H9 (cell line): ENCODE measurements around the gene OR2V1. TPM values are rescaled to one million over a fixed set of nuclear protein-coding genes. Genes with fewer than 3 reads are reported as not detected.
"Not testable (repeated sequence)": the region's sequence is repeated elsewhere in the genome, so short reads cannot be mapped to it uniquely, and the experiment has no call there.

ENCODE experiments used
- DNase-seq: peaks from one replicate; pipeline ENCODE4 v3.0.0-alpha.2; 2017
- H2AFZ ChIP-seq: one replicate; pipeline ENCODE4 v1.6.1; 2013; ENCODE audit warnings: mild to moderate bottlenecking, low read length, control low read depth, moderate library complexity
- H2AK5ac ChIP-seq: 2 replicates; pipeline ENCODE4 v1.6.1; 2013; ENCODE audit warnings: low read length, control low read depth, mixed read lengths; ENCODE audit not compliant: insufficient read length
- H2BK120ac ChIP-seq: one replicate; pipeline ENCODE4 v1.6.1; 2013; ENCODE audit warnings: low read depth, mild to moderate bottlenecking, low read length, control low read depth, inconsistent platforms; ENCODE audit not compliant: poor library complexity, severe bottlenecking
- H2BK12ac ChIP-seq: 2 replicates; pipeline ENCODE4 v1.6.1; 2013; ENCODE audit warnings: low read length, control low read depth, mixed read lengths, low read depth; ENCODE audit not compliant: insufficient read length
- H2BK15ac ChIP-seq: 2 replicates; pipeline ENCODE4 v1.6.1; 2013; ENCODE audit warnings: low read depth, low read length, control low read depth
- H2BK20ac ChIP-seq: one replicate; pipeline ENCODE4 v1.6.1; 2013; ENCODE audit warnings: low read depth, mild to moderate bottlenecking, low read length, control low read depth, inconsistent platforms; ENCODE audit not compliant: poor library complexity, severe bottlenecking
- H2BK5ac ChIP-seq: 2 replicates; pipeline ENCODE4 v1.6.1; 2013; ENCODE audit warnings: low read length, control low read depth, mixed read lengths; ENCODE audit not compliant: insufficient read length
- H3K14ac ChIP-seq: 2 replicates; pipeline ENCODE4 v1.6.1; 2013; ENCODE audit warnings: low read length, control low read depth; ENCODE audit not compliant: insufficient read depth
- H3K18ac ChIP-seq: 2 replicates; pipeline ENCODE4 v1.6.1; 2013; ENCODE audit warnings: low read depth, mild to moderate bottlenecking, mixed read lengths, low read length, control low read depth; ENCODE audit not compliant: insufficient read length
- H3K23ac ChIP-seq: 2 replicates; pipeline ENCODE4 v1.6.1; 2013; ENCODE audit warnings: low read length, control low read depth, mixed read lengths, low read depth; ENCODE audit not compliant: insufficient read length
- H3K23me2 ChIP-seq: 2 replicates; pipeline ENCODE4 v1.6.1; 2013; ENCODE audit warnings: low read depth, mild to moderate bottlenecking, mixed read lengths, low read length, control low read depth; ENCODE audit not compliant: insufficient read length, poor library complexity, severe bottlenecking
- H3K27ac ChIP-seq: 2 replicates; pipeline ENCODE4 v1.5.1; 2013; ENCODE audit warnings: low read length, control low read depth, mixed read lengths, low read depth; ENCODE audit not compliant: insufficient read length
- H3K27me3 ChIP-seq: 2 replicates; pipeline ENCODE4 v1.6.1; 2013; ENCODE audit warnings: low read length, control low read depth, inconsistent platforms; ENCODE audit not compliant: insufficient read depth
- H3K4ac ChIP-seq: 2 replicates; pipeline ENCODE4 v1.6.1; 2013; ENCODE audit warnings: low read depth, mild to moderate bottlenecking, control low read depth, inconsistent platforms, low read length, moderate library complexity
- H3K4me1 ChIP-seq: 2 replicates; pipeline ENCODE4 v1.6.1; 2013; ENCODE audit warnings: low read length, control low read depth, inconsistent platforms; ENCODE audit not compliant: insufficient read depth
- H3K4me2 ChIP-seq: 2 replicates; pipeline ENCODE4 v1.6.1; 2013; ENCODE audit warnings: low read length, control low read depth, mixed read lengths; ENCODE audit not compliant: insufficient read length, insufficient read depth
- H3K56ac ChIP-seq: 2 replicates; pipeline ENCODE4 v1.6.1; 2013; ENCODE audit warnings: low read depth, mild to moderate bottlenecking, mixed read lengths, low read length, control low read depth; ENCODE audit not compliant: insufficient read length
- H3K79me1 ChIP-seq: 2 replicates; pipeline ENCODE4 v1.6.1; 2013; ENCODE audit warnings: low read depth, mild to moderate bottlenecking, moderate library complexity, low read length, control low read depth, inconsistent platforms; ENCODE audit not compliant: insufficient read depth, poor library complexity, severe bottlenecking
- H3K79me2 ChIP-seq: 2 replicates; pipeline ENCODE4 v1.6.1; 2013; ENCODE audit warnings: low read length, control low read depth, inconsistent platforms; ENCODE audit not compliant: insufficient read depth
- H3K9ac ChIP-seq: 2 replicates; pipeline ENCODE4 v1.6.1; 2013; ENCODE audit warnings: low read length, control low read depth, mixed read lengths; ENCODE audit not compliant: insufficient read length; ENCODE audit errors: extremely low read depth
- H3K9me3 ChIP-seq: one replicate; pipeline ENCODE4 v1.6.1; 2013; ENCODE audit warnings: low read depth, low read length, inconsistent platforms; ENCODE audit not compliant: control insufficient read depth
- H3T11ph ChIP-seq: one replicate; pipeline ENCODE4 v1.6.1; 2013; ENCODE audit warnings: mild to moderate bottlenecking, low read length, control low read depth, inconsistent platforms
- H4K20me1 ChIP-seq: one replicate; pipeline ENCODE4 v1.6.1; 2013; ENCODE audit not compliant: control insufficient read depth, insufficient read length, insufficient read depth
- H4K5ac ChIP-seq: 2 replicates; pipeline ENCODE4 v1.6.1; 2013; ENCODE audit warnings: low read depth, mild to moderate bottlenecking, mixed read lengths, low read length, control low read depth; ENCODE audit not compliant: insufficient read length
- H4K8ac ChIP-seq: replicated peaks from 2 replicates; pipeline ENCODE4 v1.6.1; 2013; ENCODE audit warnings: low read length, control low read depth, mixed read lengths, low read depth; ENCODE audit not compliant: insufficient read length
- H4K91ac ChIP-seq: 2 replicates; pipeline ENCODE4 v1.6.1; 2013; ENCODE audit warnings: low read depth, mild to moderate bottlenecking, moderate library complexity, mixed read lengths, low read length, control low read depth; ENCODE audit not compliant: insufficient read length
- H3K27ac Mint-ChIP-seq, 3 experiments: 2 replicates in 2 of 3; 3 replicates in 1 of 3; pipeline ENCODE4 v1.8.0; 2020 to 2021; ENCODE audit warnings: mixed read lengths in 3 of 3, mild to moderate bottlenecking in 1 of 3, moderate library complexity in 1 of 3
- H3K27me3 Mint-ChIP-seq: 2 replicates; pipeline ENCODE4 v1.8.0; 2021; ENCODE audit warnings: low read depth, mild to moderate bottlenecking, moderate library complexity, mixed read lengths
- H3K36me3 Mint-ChIP-seq, 3 experiments: 2 replicates in 2 of 3; 3 replicates in 1 of 3; pipeline ENCODE4 v1.8.0; 2020 to 2021; ENCODE audit warnings: low read depth in 3 of 3, mixed read lengths in 3 of 3; ENCODE audit not compliant: insufficient read depth in 1 of 3
- H3K4me1 Mint-ChIP-seq, 2 experiments: 2 replicates each; pipeline ENCODE4 v1.8.0; 2020; ENCODE audit warnings: mixed read lengths in 2 of 2
- H3K4me3 Mint-ChIP-seq, 2 experiments: 2 replicates in 1 of 2; 3 replicates in 1 of 2; pipeline ENCODE4 v1.8.0; 2020 to 2021; ENCODE audit warnings: mild to moderate bottlenecking in 2 of 2, mixed read lengths in 2 of 2, moderate library complexity in 1 of 2
- H3K9me3 Mint-ChIP-seq, 2 experiments: 2 replicates in 1 of 2; 3 replicates in 1 of 2; pipeline ENCODE4 v1.8.0; 2020; ENCODE audit warnings: mild to moderate bottlenecking in 2 of 2, mixed read lengths in 2 of 2, moderate library complexity in 1 of 2
- WGBS: extraction: QIAGEN DNeasy Blood & Tissue Kit; methylation state at CpG from one replicate; pipeline ENCODE4 v1.1.7; 2013; ENCODE audit warnings: missing lambda C conversion rate, low lambda C conversion rate, mixed read lengths; ENCODE audit not compliant: insufficient read length; ENCODE audit errors: extremely low coverage; 5-methylcytosine and 5-hydroxymethylcytosine counted together
- total RNA-seq: library from RNA; stranded (reverse); gene quantifications from 2 replicates; pipeline ENCODE4 v1.2.1, GENCODE V29; 2021

The OR2V1 gene
- total RNA-seq, 1 experiment from 2014 or later: not detected

- not testable (repeated sequence) for H3K14ac ChIP-seq, H2AK5ac ChIP-seq, H3T11ph ChIP-seq, H3K23ac ChIP-seq, H3K9me3 ChIP-seq, H4K5ac ChIP-seq, H3K4me3 Mint-ChIP-seq, H3K79me2 ChIP-seq, H3K56ac ChIP-seq, H2BK15ac ChIP-seq, H3K27ac Mint-ChIP-seq, H2BK12ac ChIP-seq, H2BK120ac ChIP-seq, H2BK5ac ChIP-seq, H3K27ac ChIP-seq, H4K8ac ChIP-seq, H3K18ac ChIP-seq, H3K4ac ChIP-seq, H4K20me1 ChIP-seq, H3K23me2 ChIP-seq, H3K4me1 Mint-ChIP-seq, H3K9ac ChIP-seq, DNase-seq, H4K91ac ChIP-seq, H3K9me3 Mint-ChIP-seq, H2BK20ac ChIP-seq, H3K79me1 ChIP-seq, H3K4me2 ChIP-seq, H3K36me3 Mint-ChIP-seq, H3K4me1 ChIP-seq, H2AFZ ChIP-seq
- H3K27me3 Mint-ChIP-seq: peaks cover 20% of the 10 kb centered on the region
- H3K27me3 ChIP-seq: peaks cover 18% of the 10 kb centered on the region
- no CpG with 5 or more reads among the region's 26 CpGs for WGBS
Observed at GRCh38 chr5:181097383-181097753, 33.6 kb downstream of the OR2V1 start.

- peaks cover 20% of the 10 kb centered on the region for H3K27me3 Mint-ChIP-seq
- H3K79me2 ChIP-seq, H3K27ac ChIP-seq, H3K36me3 Mint-ChIP-seq, H3K79me1 ChIP-seq, H2BK12ac ChIP-seq, H2BK5ac ChIP-seq, H3K9ac ChIP-seq, H3K23ac ChIP-seq, H3K23me2 ChIP-seq, H3K27ac Mint-ChIP-seq, H3K4me1 ChIP-seq, H4K91ac ChIP-seq, H3K9me3 ChIP-seq, H3K4me2 ChIP-seq, H2AK5ac ChIP-seq, H3K14ac ChIP-seq, H3K18ac ChIP-seq, H3K9me3 Mint-ChIP-seq, H3K56ac ChIP-seq, H3T11ph ChIP-seq, H2AFZ ChIP-seq, H4K5ac ChIP-seq, H3K4me1 Mint-ChIP-seq, H2BK15ac ChIP-seq, H2BK20ac ChIP-seq, H3K4me3 Mint-ChIP-seq, H4K20me1 ChIP-seq, DNase-seq, H3K4ac ChIP-seq, H4K8ac ChIP-seq, H2BK120ac ChIP-seq: not testable (repeated sequence)
- no CpG with 5 or more reads among the region's 26 CpGs for WGBS
- H3K27me3 ChIP-seq: peaks cover 18% of the 10 kb centered on the region
Observed at GRCh38 chr5:181096721-181097382, 34.1 kb downstream of the OR2V1 start.
